ENCODE results near the gene CASP10. TPM values are rescaled to one million over a fixed set of nuclear protein-coding genes. Genes with fewer than 3 reads are reported as not detected.

The CASP10 gene
- total and polyA plus RNA-seq, 2 of the 13 experiments (the other 11 are each of a cell fraction or from before 2014, with no cell fraction given) = 22.2 to 23.8 TPM

GRCh38 chr2:201233192-201233811 is 50.4 kb downstream of the CASP10 start (continued):
- TF ChIP-seq ZNF33B (CRISPR knock-in tag; IDR thresholded peaks at IDR 0.05) (no peak; the same call in 1 of the 2 replicates), MED8 (CRISPR knock-in tag; IDR thresholded peaks at IDR 0.05; ENCODE audit: insufficient replicate concordance) (no peak), CHCHD3 (CRISPR knock-in tag; IDR thresholded peaks at IDR 0.05) (no peak), YEATS2 (CRISPR knock-in tag; IDR thresholded peaks at IDR 0.05; ENCODE audit: borderline replicate concordance) (no peak), GLI4 (CRISPR knock-in tag; IDR thresholded peaks at IDR 0.05; ENCODE audit: borderline replicate concordance) (no peak), ZNF101 (CRISPR knock-in tag; IDR thresholded peaks at IDR 0.05; ENCODE audit: borderline replicate concordance, low read depth) (no peak), NFYC (CRISPR knock-in tag; IDR thresholded peaks at IDR 0.05) (peak; percentile 70), IRF1 (CRISPR knock-in tag; IDR thresholded peaks at IDR 0.05; ENCODE audit: low read depth) (0 out of 2 replicates have a peak, but pooled peaks have one; percentile 56), NCOA1 (CRISPR knock-in tag; IDR thresholded peaks at IDR 0.05) (no peak; the same call in 1 of the 2 replicates), TP53 (CRISPR knock-in tag; conservative IDR thresholded peaks at IDR 0.05) (no peak), HNF1B (CRISPR knock-in tag; IDR thresholded peaks at IDR 0.05) (peak; percentile 66; the same call in 1 of the 2 replicates), TCF12 (IDR thresholded peaks at IDR 0.05) (no peak), TCF12 (CRISPR knock-in tag; IDR thresholded peaks at IDR 0.05) (no peak), ZSCAN12 (CRISPR knock-in tag; IDR thresholded peaks at IDR 0.05) (no peak), ZNF296 (CRISPR knock-in tag; conservative IDR thresholded peaks at IDR 0.05) (no peak)
- TF ChIP-seq, protein P1, sequence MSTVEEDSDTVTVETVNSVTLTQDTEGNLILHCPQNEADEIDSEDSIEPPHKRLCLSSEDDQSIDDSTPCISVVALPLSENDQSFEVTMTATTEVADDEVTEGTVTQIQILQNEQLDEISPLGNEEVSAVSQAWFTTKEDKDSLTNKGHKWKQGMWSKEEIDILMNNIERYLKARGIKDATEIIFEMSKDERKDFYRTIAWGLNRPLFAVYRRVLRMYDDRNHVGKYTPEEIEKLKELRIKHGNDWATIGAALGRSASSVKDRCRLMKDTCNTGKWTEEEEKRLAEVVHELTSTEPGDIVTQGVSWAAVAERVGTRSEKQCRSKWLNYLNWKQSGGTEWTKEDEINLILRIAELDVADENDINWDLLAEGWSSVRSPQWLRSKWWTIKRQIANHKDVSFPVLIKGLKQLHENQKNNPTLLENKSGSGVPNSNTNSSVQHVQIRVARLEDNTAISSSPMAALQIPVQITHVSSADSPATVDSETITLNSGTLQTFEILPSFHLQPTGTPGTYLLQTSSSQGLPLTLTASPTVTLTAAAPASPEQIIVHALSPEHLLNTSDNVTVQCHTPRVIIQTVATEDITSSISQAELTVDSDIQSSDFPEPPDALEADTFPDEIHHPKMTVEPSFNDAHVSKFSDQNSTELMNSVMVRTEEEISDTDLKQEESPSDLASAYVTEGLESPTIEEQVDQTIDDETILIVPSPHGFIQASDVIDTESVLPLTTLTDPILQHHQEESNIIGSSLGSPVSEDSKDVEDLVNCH (CRISPR knock-in tag; IDR thresholded peaks at IDR 0.05) = no peak
- TF ChIP-seq, protein P2, sequence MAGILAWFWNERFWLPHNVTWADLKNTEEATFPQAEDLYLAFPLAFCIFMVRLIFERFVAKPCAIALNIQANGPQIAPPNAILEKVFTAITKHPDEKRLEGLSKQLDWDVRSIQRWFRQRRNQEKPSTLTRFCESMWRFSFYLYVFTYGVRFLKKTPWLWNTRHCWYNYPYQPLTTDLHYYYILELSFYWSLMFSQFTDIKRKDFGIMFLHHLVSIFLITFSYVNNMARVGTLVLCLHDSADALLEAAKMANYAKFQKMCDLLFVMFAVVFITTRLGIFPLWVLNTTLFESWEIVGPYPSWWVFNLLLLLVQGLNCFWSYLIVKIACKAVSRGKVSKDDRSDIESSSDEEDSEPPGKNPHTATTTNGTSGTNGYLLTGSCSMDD (CRISPR knock-in tag; IDR thresholded peaks at IDR 0.05) = no peak
- TF ChIP-seq, protein P3, sequence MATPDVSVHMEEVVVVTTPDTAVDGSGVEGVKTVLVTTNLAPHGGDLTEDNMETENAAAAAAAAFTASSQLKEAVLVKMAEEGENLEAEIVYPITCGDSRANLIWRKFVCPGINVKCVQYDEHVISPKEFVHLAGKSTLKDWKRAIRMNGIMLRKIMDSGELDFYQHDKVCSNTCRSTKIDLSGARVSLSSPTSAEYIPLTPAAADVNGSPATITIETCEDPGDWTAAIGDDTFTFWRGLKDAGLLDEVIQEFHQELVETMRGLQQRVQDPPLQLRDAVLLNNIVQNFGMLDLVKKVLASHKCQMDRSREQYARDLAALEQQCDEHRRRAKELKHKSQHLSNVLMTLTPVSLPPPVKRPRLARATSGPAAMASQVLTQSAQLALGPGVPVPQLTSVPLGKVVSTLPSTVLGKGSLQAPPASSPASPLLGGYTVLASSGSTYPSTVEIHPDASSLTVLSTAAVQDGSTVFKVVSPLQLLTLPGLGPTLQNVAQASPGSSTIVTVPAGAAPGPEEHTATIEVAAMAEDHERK (CRISPR knock-in tag; IDR thresholded peaks at IDR 0.05; ENCODE audit: low read depth) = no peak

All from HepG2 (cell line).